Memory B cell (primary cell): ENCODE results near the gene GJA1.

Source experiments
- ATAC-seq: fragments of 150-1000 bp; cut with Tn5 transposase; 2 replicates; pipeline ENCODE4 v1.10.0; 2021; ENCODE audit warnings: low read depth, mild to moderate bottlenecking, moderate library complexity
- DNase-seq, 2 donors: peaks; one replicate each; pipeline ENCODE4 v3.0.0; 2022; ENCODE audit warnings: low spot score in 2 of 2
- H3K27ac Mint-ChIP-seq: one replicate; pipeline ENCODE4 v1.8.0; 2022; ENCODE audit warnings: mild to moderate bottlenecking, moderate library complexity, mixed read lengths
- H3K27me3 Mint-ChIP-seq: one replicate; pipeline ENCODE4 v1.8.0; 2022; ENCODE audit warnings: mixed read lengths
- H3K36me3 Mint-ChIP-seq: one replicate; pipeline ENCODE4 v1.8.0; 2022; ENCODE audit warnings: mild to moderate bottlenecking, mixed read lengths
- H3K4me1 Mint-ChIP-seq: one replicate; pipeline ENCODE4 v1.8.0; 2022; ENCODE audit warnings: mixed read lengths
- H3K4me3 Mint-ChIP-seq: one replicate; pipeline ENCODE4 v1.8.0; 2022; ENCODE audit warnings: mild to moderate bottlenecking, moderate library complexity, mixed read lengths
- H3K9me3 Mint-ChIP-seq: one replicate; pipeline ENCODE4 v1.8.0; 2022; ENCODE audit warnings: mixed read lengths

GJA1 gene

DNA sequence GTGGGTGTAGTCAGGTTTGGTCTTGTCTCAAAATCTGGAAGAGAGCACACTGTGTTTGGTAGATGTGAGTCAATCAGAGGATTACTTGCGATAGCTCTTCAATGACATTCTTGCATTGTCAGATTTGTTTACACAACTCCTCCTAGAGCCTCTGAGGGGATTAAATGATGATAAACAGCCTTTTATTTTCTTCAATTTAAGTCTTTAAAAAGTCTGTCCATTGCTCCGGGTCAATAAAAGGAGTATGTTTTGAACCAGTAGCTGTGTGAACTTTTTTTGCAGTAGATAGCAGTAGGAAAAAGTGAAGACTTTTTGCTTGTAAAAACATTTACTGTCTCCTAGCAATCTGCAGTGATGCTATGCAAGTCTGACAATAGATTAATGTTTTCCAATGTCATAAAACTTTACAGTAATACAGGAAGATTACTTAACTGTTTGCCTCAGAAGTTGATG lies 49.9 kb downstream of the GJA1 start:
- Mint-ChIP-seq H3K9me3 (no peaks in the 10 kb centered on the region), H3K36me3 (no peaks in the 10 kb centered on the region), H3K27me3 (no peaks in the 10 kb centered on the region), H3K4me1 (no peaks in the 10 kb centered on the region), H3K4me3 (no peak overlapping the region), H3K27ac (no peak overlapping the region)
- DNase-seq: no peak
- ATAC-seq: no peak

GRCh38 chr6:121491576-121491975 lies 56.1 kb downstream of the GJA1 start:
- Mint-ChIP-seq H3K9me3 (no peaks in the 10 kb centered on the region), H3K27me3 (no peaks in the 10 kb centered on the region), H3K36me3 (no peaks in the 10 kb centered on the region), H3K4me3 (no peak overlapping the region), H3K27ac (no peak overlapping the region), H3K4me1 (no peaks in the 10 kb centered on the region)
- no peak for DNase-seq
- ATAC-seq: no peak

- Mint-ChIP-seq H3K4me1 (no peaks in the 10 kb centered on the region), H3K27ac (no peak overlapping the region)
Measured at GRCh38 chr6:121492536-121492935, 57.1 kb downstream of the GJA1 start.

GRCh38 chr6:121497970-121498375 lies 62.5 kb downstream of the GJA1 start:
- no peaks in the 10 kb centered on the region for H3K36me3 Mint-ChIP-seq
- DNase-seq (no peak), ATAC-seq (no peak)
- no peak overlapping the region for H3K4me3 Mint-ChIP-seq
- H3K27ac Mint-ChIP-seq: no peak overlapping the region
- H3K9me3 Mint-ChIP-seq: no peaks in the 10 kb centered on the region
- H3K27me3 Mint-ChIP-seq: no peaks in the 10 kb centered on the region
- H3K4me1 Mint-ChIP-seq: no peaks in the 10 kb centered on the region

More at GRCh38 chr6:121492536-121492935, 57.1 kb downstream of the GJA1 start:
- Mint-ChIP-seq H3K27me3 (no peaks in the 10 kb centered on the region), H3K9me3 (no peaks in the 10 kb centered on the region), H3K36me3 (no peaks in the 10 kb centered on the region), H3K4me3 (no peak overlapping the region)
- ATAC-seq (no peak), DNase-seq (no peak)

DNA sequence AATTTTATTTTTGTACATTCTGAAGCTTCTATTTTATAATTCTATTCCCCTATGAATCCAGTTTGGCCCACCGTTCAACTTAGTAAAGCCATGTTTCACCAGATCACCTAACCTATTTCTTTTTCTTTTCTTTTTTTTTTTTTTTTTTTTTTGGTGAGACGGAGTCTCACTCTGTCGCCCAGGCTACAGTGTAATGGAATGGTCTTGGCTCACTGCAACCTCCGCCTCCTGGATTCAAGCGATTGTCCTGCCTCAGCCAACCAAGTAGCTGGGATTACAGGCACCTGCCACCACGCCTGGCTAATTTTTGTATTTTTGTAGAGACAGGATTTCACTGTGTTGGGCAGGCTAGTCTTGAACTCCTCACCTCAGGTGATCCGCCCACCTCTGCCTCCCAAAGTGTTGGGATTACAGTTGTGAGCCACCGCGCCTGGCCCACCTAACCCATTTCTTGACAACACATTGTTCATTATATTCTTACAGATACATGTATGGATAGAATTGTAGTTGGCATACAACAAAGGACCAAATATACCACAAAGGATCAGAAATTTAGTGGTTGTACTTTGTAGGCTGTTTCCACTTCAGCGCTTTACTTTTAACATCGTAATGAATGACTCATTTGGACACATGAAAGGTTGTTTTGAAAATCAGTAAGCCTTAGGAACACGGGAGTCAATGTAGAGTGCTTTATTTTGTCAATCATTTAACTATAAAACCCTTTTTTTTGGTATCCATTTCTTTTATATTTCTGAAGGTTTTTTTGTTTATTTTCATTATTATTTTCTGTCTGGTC lies 63.2 kb downstream of the GJA1 start:
- Mint-ChIP-seq H3K27me3 (no peaks in the 10 kb centered on the region), H3K36me3 (no peaks in the 10 kb centered on the region), H3K4me1 (no peaks in the 10 kb centered on the region), H3K9me3 (no peaks in the 10 kb centered on the region), H3K27ac (no peak overlapping the region), H3K4me3 (no peak overlapping the region)
- ATAC-seq: no peak
- no peak for DNase-seq
